H1 (cell line): Measurements from ENCODE around the gene OPCML. TPM values are rescaled to one million over a fixed set of nuclear protein-coding genes. Genes with fewer than 3 reads are reported as not detected.

Source experiments
- CTCF ChIA-PET: fragments of 300-600 bp; sonication (Branson Sonifier 250); formaldehyde crosslinking; loops from one replicate; lab custom pipeline; 2021; ENCODE audit not compliant: partially characterized antibody; lab: Charles Lee
- POLR2A ChIA-PET: fragments of 300-600 bp; sonication (Branson Sonifier 250); formaldehyde crosslinking; loops from one replicate; lab custom pipeline; 2021; ENCODE audit warnings: inconsistent platforms; ENCODE audit not compliant: partially characterized antibody; lab: Charles Lee
- DNase-seq, 2 experiments: peaks; one replicate each; pipeline versions ENCODE4 v3.0.0 to v3.0.0-alpha.2; 2010 to 2022; ENCODE audit warnings: low spot score in 2 of 2, low read depth in 1 of 2, mixed read lengths in 1 of 2
- FAIRE-seq: peaks from 2 replicates; lab custom pipeline; 2011; peaks lifted over from hg19 to GRCh38; lab: Jason Lieb, UNC
- H2AFZ ChIP-seq: 2 replicates; pipeline ENCODE4 v1.8.1; 2012; ENCODE audit warnings: low read length, inconsistent platforms
- H2AK5ac ChIP-seq: 2 replicates; pipeline ENCODE4 v1.6.1; 2013; ENCODE audit warnings: low read depth, low read length
- H2BK120ac ChIP-seq: replicated peaks from 2 replicates; pipeline ENCODE3; 2013; ENCODE audit warnings: low read depth, low read length, inconsistent platforms
- H2BK12ac ChIP-seq: 2 replicates; pipeline ENCODE4 v1.6.1; 2013; ENCODE audit warnings: low read depth, low read length
- H2BK15ac ChIP-seq: 2 replicates; pipeline ENCODE4 v1.6.1; 2013; ENCODE audit warnings: low read length
- H2BK20ac ChIP-seq: 2 replicates; pipeline ENCODE4 v1.6.1; 2013; ENCODE audit warnings: low read length
- H2BK5ac ChIP-seq: 2 replicates; pipeline ENCODE4 v1.6.1; 2013; ENCODE audit warnings: low read depth, low read length
- H3K14ac ChIP-seq: 2 replicates; pipeline ENCODE4 v1.6.1; 2013; ENCODE audit warnings: inconsistent platforms; ENCODE audit not compliant: insufficient read length
- H3K18ac ChIP-seq: 2 replicates; pipeline ENCODE4 v1.6.1; 2013; ENCODE audit warnings: low read length; ENCODE audit errors: extremely low read depth
- H3K23ac ChIP-seq: 2 replicates; pipeline ENCODE4 v1.6.1; 2013; ENCODE audit warnings: inconsistent platforms; ENCODE audit not compliant: insufficient read length
- H3K23me2 ChIP-seq: 2 replicates; pipeline ENCODE4 v1.6.1; 2013; ENCODE audit warnings: low read depth, low read length
- H3K27ac ChIP-seq: 2 replicates; pipeline ENCODE4 v1.6.1; 2011; ENCODE audit warnings: low read depth, low read length, inconsistent platforms
- H3K27me3 ChIP-seq, 4 experiments: replicated peaks in 1 of 4; 1 replicate in 1 of 4; 2 replicates in 3 of 4; pipeline versions ENCODE4 v1.6.1 to v1.8.1; 2011 to 2013; ENCODE audit warnings: low read length in 3 of 4, mild to moderate bottlenecking in 3 of 4, inconsistent platforms in 2 of 4, mixed read lengths in 2 of 4, moderate library complexity in 1 of 4; ENCODE audit not compliant: control insufficient read depth in 3 of 4, insufficient read depth in 3 of 4; ENCODE audit errors: extremely low read depth in 1 of 4
- H3K36me3 ChIP-seq, 4 experiments: 2 replicates each; pipeline versions ENCODE4 v1.6.1 to v1.8.1; 2011 to 2013; ENCODE audit warnings: mild to moderate bottlenecking in 4 of 4, low read length in 3 of 4, moderate library complexity in 2 of 4, control low read depth in 1 of 4, inconsistent platforms in 1 of 4; ENCODE audit not compliant: insufficient read depth in 4 of 4, control insufficient read depth in 2 of 4
- H3K4ac ChIP-seq: replicated peaks from 2 replicates; pipeline ENCODE3; 2013; ENCODE audit warnings: low read length, low read depth, mixed read lengths, inconsistent platforms; ENCODE audit not compliant: insufficient read length
- H3K4me1 ChIP-seq, 4 experiments: replicated peaks in 1 of 4; 1 replicate in 1 of 4; 2 replicates in 3 of 4; pipeline versions ENCODE4 v1.6.1 to v1.8.1; 2011 to 2013; ENCODE audit warnings: low read length in 3 of 4, inconsistent platforms in 2 of 4, mixed read lengths in 1 of 4; ENCODE audit not compliant: insufficient read depth in 4 of 4, control insufficient read depth in 3 of 4
- H3K4me2 ChIP-seq, 2 experiments: 2 replicates each; pipeline versions ENCODE4 v1.6.1 to v1.8.1; 2011 to 2013; ENCODE audit warnings: low read depth in 2 of 2, low read length in 2 of 2, control low read depth in 1 of 2, inconsistent platforms in 1 of 2, mild to moderate bottlenecking in 1 of 2; ENCODE audit not compliant: insufficient read depth in 1 of 2
- H3K4me3 ChIP-seq, 4 experiments: fragments of 200-600, 300-600 bp in 1 of 4; sonication (generic), shearing (Covaris generic), sonication (Bioruptor Twin) in 1 of 4; 2 replicates each; pipeline versions ENCODE4 v1.5.1 to v1.8.1; 2011 to 2016; ENCODE audit warnings: low read length in 4 of 4, low read depth in 3 of 4, control low read depth in 2 of 4, inconsistent platforms in 2 of 4, mild to moderate bottlenecking in 2 of 4, mixed read lengths in 1 of 4, moderate library complexity in 1 of 4; ENCODE audit not compliant: insufficient read depth in 2 of 4; ENCODE audit errors: extremely low read depth in 1 of 4
- H3K56ac ChIP-seq: replicated peaks from 2 replicates; pipeline ENCODE3; 2013; ENCODE audit warnings: low read depth, mild to moderate bottlenecking, mixed read lengths, low read length, inconsistent platforms; ENCODE audit not compliant: insufficient read length
- H3K79me1 ChIP-seq: 2 replicates; pipeline ENCODE4 v1.6.1; 2013; ENCODE audit warnings: low read depth, low read length, control low read depth
- H3K79me2 ChIP-seq, 2 experiments: 2 replicates each; pipeline versions ENCODE4 v1.6.1 to v1.8.1; 2012 to 2013; ENCODE audit warnings: low read length in 2 of 2, mild to moderate bottlenecking in 2 of 2, inconsistent platforms in 1 of 2; ENCODE audit not compliant: insufficient read depth in 2 of 2, control insufficient read depth in 1 of 2
- H3K9ac ChIP-seq, 4 experiments: replicated peaks in 1 of 4; 1 replicate in 1 of 4; 2 replicates in 3 of 4; pipeline versions ENCODE4 v1.6.1 to v1.8.1; 2011 to 2013; ENCODE audit warnings: low read depth in 3 of 4, low read length in 3 of 4, control low read depth in 2 of 4, mild to moderate bottlenecking in 2 of 4, moderate library complexity in 2 of 4, inconsistent platforms in 1 of 4; ENCODE audit errors: extremely low read depth in 1 of 4
- H3K9me3 ChIP-seq, 2 experiments: 2 replicates each; pipeline versions ENCODE4 v1.6.1 to v1.8.1; 2012 to 2013; ENCODE audit warnings: mild to moderate bottlenecking in 2 of 2, moderate library complexity in 2 of 2, control low read depth in 1 of 2, inconsistent platforms in 1 of 2, low read depth in 1 of 2, low read length in 1 of 2, mixed read lengths in 1 of 2; ENCODE audit not compliant: insufficient read depth in 2 of 2
- H4K20me1 ChIP-seq, 2 experiments: replicated peaks in 1 of 2; 2 replicates each; pipeline versions ENCODE3 to v1.8.1; 2011 to 2013; ENCODE audit warnings: inconsistent platforms in 2 of 2, low read length in 2 of 2, mild to moderate bottlenecking in 1 of 2; ENCODE audit not compliant: insufficient read depth in 2 of 2, control insufficient read depth in 1 of 2
- H4K5ac ChIP-seq: 2 replicates; pipeline ENCODE4 v1.6.1; 2013; ENCODE audit warnings: low read length, low read depth, mixed read lengths, inconsistent platforms; ENCODE audit not compliant: insufficient read length
- H4K8ac ChIP-seq: 2 replicates; pipeline ENCODE4 v1.8.0; 2013; ENCODE audit warnings: mild to moderate bottlenecking, moderate library complexity, low read length, inconsistent platforms; ENCODE audit not compliant: insufficient read depth; ENCODE audit errors: extremely low read depth
- H4K91ac ChIP-seq: replicated peaks from 2 replicates; pipeline ENCODE3; 2013; ENCODE audit warnings: low read length, mixed read lengths, inconsistent platforms; ENCODE audit not compliant: insufficient read length
- ATF3 ChIP-seq: IDR thresholded peaks from 2 replicates; pipeline ENCODE4 v1.6.1; 2011; ENCODE audit warnings: low read depth, mild to moderate bottlenecking, low read length; ENCODE audit not compliant: insufficient read depth
- BRCA1 ChIP-seq: IDR thresholded peaks from 2 replicates; pipeline ENCODE4 v1.6.1; 2012; ENCODE audit warnings: low read depth, low read length, improper control_type of control experiment
- EGR1 ChIP-seq: IDR thresholded peaks from 2 replicates; pipeline ENCODE4 v1.6.1; 2011; ENCODE audit warnings: low read depth, low read length, borderline replicate concordance
- EZH2 ChIP-seq: fragments of 200-600 bp; sonication (generic); IDR thresholded peaks from 2 replicates; pipeline ENCODE4 v1.7.1; 2012; ENCODE audit warnings: low read depth, mild to moderate bottlenecking, moderate library complexity, low read length, inconsistent platforms; ENCODE audit not compliant: severe bottlenecking
- GTF2F1 ChIP-seq: IDR thresholded peaks from 2 replicates; pipeline ENCODE4 v1.6.1; 2012; ENCODE audit warnings: low read depth, low read length, improper control_type of control experiment, borderline replicate concordance
- RXRA ChIP-seq: IDR thresholded peaks from 2 replicates; pipeline ENCODE4 v1.6.1; 2011; ENCODE audit warnings: low read depth, mild to moderate bottlenecking, low read length, moderate library complexity; ENCODE audit not compliant: insufficient read depth
- SRF ChIP-seq: IDR thresholded peaks from 2 replicates; pipeline ENCODE4 v1.6.1; 2011; ENCODE audit warnings: mild to moderate bottlenecking, low read depth, low read length, moderate library complexity
- YY1 ChIP-seq: IDR thresholded peaks from 2 replicates; pipeline ENCODE4 v1.6.1; 2011; ENCODE audit warnings: low read depth, mild to moderate bottlenecking, low read length
- WGBS, 2 experiments: shearing (Covaris generic) in 1 of 2; methylation state at CpG; one replicate each; pipeline versions ENCODE4 v1.1.6 to v1.1.7; 2013 to 2015; ENCODE audit warnings: low lambda C conversion rate in 2 of 2, mixed read lengths in 2 of 2, inconsistent platforms in 1 of 2, low coverage in 1 of 2, missing lambda C conversion rate in 1 of 2; ENCODE audit not compliant: insufficient replicate concordance in 2 of 2, insufficient coverage in 1 of 2, insufficient read length in 1 of 2; ENCODE audit errors: extremely low coverage in 1 of 2, missing lambda C conversion rate in 1 of 2; 5-methylcytosine and 5-hydroxymethylcytosine counted together
- polyA plus RNA-seq, 7 experiments: library from polyadenylated mRNA; depleted of rRNA in 3 of 7; stranded (reverse) in 5 of 7; unstranded in 2 of 7; fragments of >200 nt in 5 of 7; fragments of 200-250 nt in 2 of 7; gene quantifications; 1 replicate in 5 of 7; 2 replicates in 1 of 7; 4 replicates in 1 of 7; pipeline versions ENCODE4 v1.2.1 to v1.2.3, GENCODE V29; 2011 to 2013; ENCODE audit warnings: missing spikeins in 2 of 7, mixed read lengths in 2 of 7
- total RNA-seq: library from RNA; stranded (reverse); fragmentation: NEBNext Ultra II Directional; extraction: Animal tissue kit (Norgen Biotek cat#: 25700); gene quantifications from 2 replicates; pipeline ENCODE4 v1.2.1, GENCODE V29; 2021

Gene OPCML
- total and polyA plus RNA-seq, 2 of the 8 experiments (the other 6 are each of a cell fraction or from before 2014, with no cell fraction given) = 2.3 to 3.1 TPM

- Histone ChIP-seq H3K27ac (no peak overlapping the region), H4K20me1 (no peaks in the 10 kb centered on the region), H3K9ac (no peak overlapping the region), H2BK5ac (no peak overlapping the region), H3K23me2 (no peaks in the 10 kb centered on the region), H3K23ac (no peak overlapping the region), H3K79me1 (no peaks in the 10 kb centered on the region), H3K18ac (no peak overlapping the region), H3K79me2 (no peaks in the 10 kb centered on the region), H3K14ac (no peak overlapping the region), H2AK5ac (no peak overlapping the region), H3K56ac (no peak overlapping the region), H3K36me3 (no peaks in the 10 kb centered on the region), H4K5ac (no peak overlapping the region), H3K9me3 (no peaks in the 10 kb centered on the region), H2BK15ac (no peak overlapping the region), H3K4me1 (no peaks in the 10 kb centered on the region), H2BK120ac (no peak overlapping the region), H2BK12ac (no peak overlapping the region), H3K4me2 (no peak overlapping the region), H4K91ac (no peak overlapping the region), H3K27me3 (no peaks in the 10 kb centered on the region), H3K4ac (no peak overlapping the region), H2BK20ac (no peak overlapping the region), H2AFZ (no peak overlapping the region), H3K4me3 (no peak overlapping the region), H4K8ac (no peak overlapping the region)
- DNase-seq (no peak), FAIRE-seq (no peak)
- WGBS, 2 experiments = 91% methylated on average over 4 of the region's 4 CpGs; no CpG with 5 or more reads in 1 of the 2 experiments
- CTCF ChIA-PET = interaction anchor here (0.8 to 2.2 kb wide), 2 partner anchors 12 to 42 kb away, joined by 6 read pairs; no protein-coding TSS in a partner anchor
- POLR2A ChIA-PET = no interaction called here
- TF ChIP-seq YY1 (no peak), ATF3 (no peak), RXRA (no peak), BRCA1 (no peak), EZH2 (no peak), GTF2F1 (no peak), SRF (no peak), EGR1 (no peak)
These were observed 729.4 kb downstream of the OPCML start for GRCh38 chr11:132802947-132803346.
